Stimulated activated naive CD4-positive, alpha-beta T cell (primary cell): ENCODE measurements around the gene ADAP1.
"Not testable (repeated sequence)": the region's sequence is repeated elsewhere in the genome, so short reads cannot be mapped to it uniquely, and the experiment has no call there.

ENCODE experiments used
- DNase-seq, 6 experiments: peaks; one replicate each; lab custom pipeline; 2025; lab: John Stamatoyannopoulos, UW

The ADAP1 gene

GRCh38 chr7:954330-955238 is at the start of gene ADAP1:
Gene ADAP1, minus strand, starts transcription at chr7:954680. Its CDS starts 203 bp downstream, at chr7:954477.
- DNase-seq = peak in 5 of 6 experiments; percentile 14 to 49 (median 22)

GRCh38 chr7:1002445-1002844 is 48.0 kb upstream of the ADAP1 start:
- DNase-seq = not testable (repeated sequence)

GRCh38 chr7:1002026-1002425 is 47.5 kb upstream of the ADAP1 start:
- DNase-seq = not testable (repeated sequence)

GRCh38 chr7:1001069-1001770 is 46.7 kb upstream of the ADAP1 start:
- DNase-seq = not testable (repeated sequence)

- DNase-seq = no peak
Observed at GRCh38 chr7:999941-1000935, 45.8 kb upstream of the ADAP1 start.

- DNase-seq = no peak
Observed at GRCh38 chr7:999149-999879, 44.8 kb upstream of the ADAP1 start.

- no peak for DNase-seq
Observed at GRCh38 chr7:997404-998395, 43.2 kb upstream of the ADAP1 start.

- no peak for DNase-seq
Observed at GRCh38 chr7:996079-996872, 41.8 kb upstream of the ADAP1 start.

GRCh38 chr7:995571-995970 is 41.1 kb upstream of the ADAP1 start:
- no peak for DNase-seq

GRCh38 chr7:994592-995308 is 40.3 kb upstream of the ADAP1 start:
- no peak for DNase-seq

GRCh38 chr7:992709-993607 is 38.5 kb upstream of the ADAP1 start:
- DNase-seq = peak; percentile 74 to 92 (median 88)

GRCh38 chr7:991729-992656 is 37.5 kb upstream of the ADAP1 start:
- no peak for DNase-seq

- no peak for DNase-seq
Observed at GRCh38 chr7:990933-991728, 36.7 kb upstream of the ADAP1 start.

GRCh38 chr7:990352-990932 is 36.0 kb upstream of the ADAP1 start:
- DNase-seq = no peak

GRCh38 chr7:988963-989529 is 34.6 kb upstream of the ADAP1 start:
- no peak for DNase-seq
